Measurements from ENCODE around the gene ARNT2. TPM values are rescaled to one million over a fixed set of nuclear protein-coding genes. Genes with fewer than 3 reads are reported as not detected.

Gene ARNT2
- total and polyA plus RNA-seq, 2 donors (not counting 1 experiment from before 2014, with no cell fraction given) = 15.5 to 61.2 TPM

DNA sequence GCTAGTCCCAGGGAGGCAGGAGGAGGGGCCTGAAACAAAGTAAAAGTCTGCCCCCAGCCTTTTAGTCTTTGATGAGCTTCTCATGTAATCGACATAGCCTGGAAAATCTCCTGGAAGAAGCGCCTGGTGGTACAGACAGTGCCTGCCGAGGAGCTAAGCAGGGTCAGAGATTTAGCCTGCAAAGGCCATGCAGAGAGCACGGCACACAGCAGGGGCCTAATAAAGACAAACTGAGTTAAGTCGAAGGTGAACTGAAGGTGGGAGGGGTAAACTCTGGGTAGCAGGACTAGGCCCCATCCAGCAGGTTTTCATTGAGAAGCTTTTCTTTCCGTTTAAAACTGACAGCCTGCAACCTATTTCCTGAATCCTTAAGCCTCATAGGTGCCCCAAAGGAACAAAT, 175.4 kb downstream of the ARNT2 start:
- H3K27me3 ChIP-seq (ENCODE audit: control insufficient read depth, insufficient read depth, low read length) = no peaks in the 10 kb centered on the region
- no peak overlapping the region for H3K4me3 ChIP-seq (replicated peaks in 1 of 4; ENCODE audit: control extremely low read depth in 1 of 4, insufficient read depth in 1 of 4, low read depth in 3 of 4, low read length in 4 of 4)
- H3K9me3 ChIP-seq (ENCODE audit: control insufficient read depth, insufficient read depth, low read depth, low read length) = no peaks in the 10 kb centered on the region
- H3K27ac ChIP-seq (ENCODE audit: insufficient read depth, low read length) = no peak overlapping the region
- H3K4me1 ChIP-seq (ENCODE audit: control insufficient read depth, extremely low read depth, insufficient read depth, low read length) = no peaks in the 10 kb centered on the region
- no peak overlapping the region for H2AFZ ChIP-seq (ENCODE audit: low read length)
- DNase-seq (ENCODE audit: low read depth in 2 of 2) = no peak
- no peaks in the 10 kb centered on the region for H4K20me1 ChIP-seq (ENCODE audit: control insufficient read depth, extremely low read depth, insufficient read depth, low read length)
- no peak overlapping the region for H3K4me2 ChIP-seq (ENCODE audit: extremely low read depth, insufficient read depth, low read length)
- H3K79me2 ChIP-seq (ENCODE audit: control insufficient read depth, insufficient read depth, low read length) = no peaks in the 10 kb centered on the region
- H3K9ac ChIP-seq (ENCODE audit: insufficient read depth, low read length) = no peak overlapping the region
- H3K36me3 ChIP-seq (ENCODE audit: control insufficient read depth, insufficient read depth, low read length) = peaks cover 30% of the 10 kb centered on the region
- TF ChIP-seq CTCF (conservative IDR thresholded peaks at IDR 0.05 in 1 of 2, IDR thresholded peaks at IDR 0.05 in 1 of 2; ENCODE audit: low read depth in 1 of 2, low read length in 2 of 2) (no peak), EZH2 (IDR thresholded peaks at IDR 0.05; ENCODE audit: low read length, missing control alignments) (no peak)

DNA sequence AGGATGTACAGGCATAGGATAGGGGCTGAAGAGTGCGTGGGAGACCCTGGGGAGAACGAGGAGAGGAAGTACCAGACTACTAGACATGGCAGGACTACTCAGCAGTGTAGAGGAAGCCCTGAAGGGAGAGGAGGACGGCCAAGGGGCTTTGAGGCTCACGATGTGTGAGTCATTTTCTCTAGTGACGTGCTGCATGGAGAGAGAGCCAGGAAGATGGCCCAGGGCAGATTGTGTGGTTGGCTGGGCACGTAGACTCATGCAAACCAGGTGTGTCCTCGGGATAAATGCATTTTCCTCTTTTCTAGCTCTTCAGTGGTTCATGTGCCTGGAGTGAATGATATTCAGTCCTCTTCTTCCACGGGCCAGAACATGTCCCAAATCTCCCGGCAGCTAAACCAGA, 175.9 kb downstream of the ARNT2 start:
- H3K4me2 ChIP-seq (ENCODE audit: extremely low read depth, insufficient read depth, low read length) = no peak overlapping the region
- no peaks in the 10 kb centered on the region for H3K4me1 ChIP-seq (ENCODE audit: control insufficient read depth, extremely low read depth, insufficient read depth, low read length)
- H4K20me1 ChIP-seq (ENCODE audit: control insufficient read depth, extremely low read depth, insufficient read depth, low read length) = no peaks in the 10 kb centered on the region
- H3K27me3 ChIP-seq (ENCODE audit: control insufficient read depth, insufficient read depth, low read length) = no peaks in the 10 kb centered on the region
- no peak overlapping the region for H2AFZ ChIP-seq (ENCODE audit: low read length)
- no peaks in the 10 kb centered on the region for H3K9me3 ChIP-seq (ENCODE audit: control insufficient read depth, insufficient read depth, low read depth, low read length)
- H3K9ac ChIP-seq (ENCODE audit: insufficient read depth, low read length) = no peak overlapping the region
- H3K4me3 ChIP-seq (replicated peaks in 1 of 4; ENCODE audit: control extremely low read depth in 1 of 4, insufficient read depth in 1 of 4, low read depth in 3 of 4, low read length in 4 of 4) = no peak overlapping the region
- peak in 1 of 2 donors; percentile 82 for DNase-seq (ENCODE audit: low read depth in 2 of 2)
- H3K79me2 ChIP-seq (ENCODE audit: control insufficient read depth, insufficient read depth, low read length) = no peaks in the 10 kb centered on the region
- peaks cover 28% of the 10 kb centered on the region for H3K36me3 ChIP-seq (ENCODE audit: control insufficient read depth, insufficient read depth, low read length)
- no peak overlapping the region for H3K27ac ChIP-seq (ENCODE audit: insufficient read depth, low read length)
- TF ChIP-seq EZH2 (IDR thresholded peaks at IDR 0.05; ENCODE audit: low read length, missing control alignments) (no peak), CTCF (conservative IDR thresholded peaks at IDR 0.05 in 1 of 2, IDR thresholded peaks at IDR 0.05 in 1 of 2; ENCODE audit: low read depth in 1 of 2, low read length in 2 of 2) (no peak)

- Histone ChIP-seq H3K9ac (ENCODE audit: insufficient read depth, low read length) (no peak overlapping the region), H3K27me3 (ENCODE audit: control insufficient read depth, insufficient read depth, low read length) (no peaks in the 10 kb centered on the region), H3K4me1 (ENCODE audit: control insufficient read depth, extremely low read depth, insufficient read depth, low read length) (no peaks in the 10 kb centered on the region), H3K36me3 (ENCODE audit: control insufficient read depth, insufficient read depth, low read length) (peaks cover 28% of the 10 kb centered on the region), H3K27ac (ENCODE audit: insufficient read depth, low read length) (no peak overlapping the region), H3K4me2 (ENCODE audit: extremely low read depth, insufficient read depth, low read length) (no peak overlapping the region), H4K20me1 (ENCODE audit: control insufficient read depth, extremely low read depth, insufficient read depth, low read length) (no peaks in the 10 kb centered on the region), H3K4me3 (replicated peaks in 1 of 4; ENCODE audit: control extremely low read depth in 1 of 4, insufficient read depth in 1 of 4, low read depth in 3 of 4, low read length in 4 of 4) (no peak overlapping the region), H3K9me3 (ENCODE audit: control insufficient read depth, insufficient read depth, low read depth, low read length) (no peaks in the 10 kb centered on the region), H3K79me2 (ENCODE audit: control insufficient read depth, insufficient read depth, low read length) (no peaks in the 10 kb centered on the region), H2AFZ (ENCODE audit: low read length) (no peak overlapping the region)
- no peak for DNase-seq (ENCODE audit: low read depth in 2 of 2)
- TF ChIP-seq CTCF (conservative IDR thresholded peaks at IDR 0.05 in 1 of 2, IDR thresholded peaks at IDR 0.05 in 1 of 2; ENCODE audit: low read depth in 1 of 2, low read length in 2 of 2) (no peak), EZH2 (IDR thresholded peaks at IDR 0.05; ENCODE audit: low read length, missing control alignments) (no peak)
Measured at GRCh38 chr15:80580536-80581260, 176.5 kb downstream of the ARNT2 start.
